ENCODE results near the gene STYXL1. TPM values are rescaled to one million over a fixed set of nuclear protein-coding genes. Genes with fewer than 3 reads are reported as not detected.
"Not testable (repeated sequence)": the region's sequence is repeated elsewhere in the genome, so short reads cannot be mapped to it uniquely, and the experiment has no call there.

STYXL1 gene
- total RNA-seq, 1 donor from 2014 or later = 18.4 TPM

DNA sequence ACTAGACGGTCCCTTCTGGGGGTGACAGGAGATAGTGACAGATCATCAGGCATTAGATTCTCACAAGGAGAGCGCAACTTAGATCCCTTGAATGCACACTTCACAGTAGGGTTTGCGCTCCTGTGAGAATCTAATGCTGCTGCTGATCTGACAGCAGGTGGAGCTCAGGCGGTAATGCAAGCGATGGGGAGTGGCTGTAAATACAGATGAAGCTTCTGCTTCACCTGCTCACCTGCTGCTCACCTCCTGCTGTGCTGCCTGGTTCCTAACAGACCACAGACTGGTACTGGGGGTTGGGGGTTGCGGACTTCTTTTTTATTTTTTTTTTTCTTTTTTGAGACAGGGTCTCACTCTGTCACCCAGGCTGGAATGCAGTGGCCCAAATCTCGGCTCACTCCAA is 18.1 kb downstream of the STYXL1 start:
- DNase-seq = not testable (repeated sequence)

DNA sequence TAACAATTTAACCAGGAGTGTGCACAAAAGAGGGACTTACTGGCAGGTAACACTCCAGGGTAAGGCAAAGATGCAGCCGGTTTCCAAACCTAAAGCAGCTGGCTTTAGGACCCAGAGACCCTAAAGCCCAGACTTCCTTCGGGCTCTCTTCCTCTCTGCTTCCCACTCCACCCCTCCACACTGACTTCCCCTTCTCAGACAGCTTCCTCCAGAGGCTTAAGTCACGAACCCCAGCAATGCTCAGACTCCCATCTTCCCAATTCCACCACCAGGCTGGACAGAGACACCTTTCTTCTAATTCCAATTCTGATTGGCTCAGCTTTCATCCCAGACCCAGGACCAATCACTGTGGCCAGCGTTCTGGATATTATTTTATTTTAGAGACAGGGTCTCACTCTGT is 24.8 kb downstream of the STYXL1 start:
- no peak for DNase-seq

DNA sequence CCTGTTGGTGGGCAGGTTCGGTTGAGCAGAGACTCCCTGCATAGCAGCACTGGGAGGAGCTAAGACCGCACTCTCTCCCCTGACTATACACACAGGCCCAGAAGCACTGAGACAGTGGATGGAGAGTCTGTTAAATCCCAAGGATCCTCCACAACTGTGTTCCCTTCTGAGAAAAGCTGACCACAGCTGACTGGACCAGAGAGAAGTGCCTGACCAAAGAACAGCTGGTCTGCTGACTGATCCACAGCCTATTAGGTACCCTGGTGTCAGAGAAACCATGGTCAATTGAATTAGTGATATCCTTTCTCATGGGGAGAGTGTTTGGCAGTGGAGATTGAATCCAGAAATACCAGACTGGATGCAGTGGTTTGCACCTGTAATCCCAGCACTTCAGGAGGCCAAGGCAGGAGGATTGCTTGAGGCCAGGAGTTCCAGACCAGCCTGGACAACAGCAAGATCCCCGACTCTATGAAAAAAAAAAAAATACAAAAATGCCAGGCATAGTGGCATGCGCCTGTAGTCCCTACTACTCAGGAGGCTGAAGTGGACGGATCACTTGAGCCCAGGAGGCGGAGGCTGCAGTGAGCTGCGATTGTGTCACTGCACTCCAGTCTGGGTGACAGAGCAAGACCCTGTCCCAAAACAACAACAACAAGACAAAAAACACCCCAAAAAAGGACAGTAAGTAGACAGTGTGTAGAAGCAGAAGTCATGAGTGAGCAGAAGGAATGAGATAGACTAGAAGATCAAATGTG is 25.6 kb downstream of the STYXL1 start:
- no peak for DNase-seq

DNA sequence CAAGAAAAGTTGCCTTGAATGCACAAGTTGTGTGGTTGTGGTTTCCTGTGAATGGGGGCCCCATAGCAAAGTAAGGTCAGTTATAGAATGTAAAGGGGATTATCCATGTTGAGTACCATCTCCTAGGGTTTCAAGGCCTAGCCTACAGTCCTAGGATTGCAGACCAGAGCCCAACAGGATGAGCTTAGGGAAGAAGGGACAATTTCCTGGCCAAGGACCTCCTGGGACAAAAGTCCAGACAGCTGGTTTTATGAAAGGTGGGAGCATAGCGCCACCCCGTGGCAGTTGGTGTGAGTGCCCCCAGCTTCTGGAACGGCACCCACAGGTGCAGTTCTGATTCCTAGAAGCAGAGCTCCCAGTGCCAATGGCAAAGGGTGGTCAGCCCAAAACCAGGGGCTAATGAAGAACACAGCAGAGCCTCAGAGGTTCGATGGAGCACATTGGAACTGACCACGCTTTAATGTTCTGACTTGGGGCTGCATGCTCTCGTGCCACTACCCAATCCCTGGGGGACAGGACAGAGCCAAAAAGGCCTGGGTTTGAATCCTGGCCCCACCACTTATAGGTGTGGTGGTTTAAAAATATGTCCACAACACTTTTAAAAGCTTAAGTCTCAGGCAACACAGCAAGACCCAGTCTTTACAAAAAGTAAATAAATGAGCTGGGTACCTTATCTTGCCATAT is 27.6 kb downstream of the STYXL1 start:
- peak; percentile 8 for DNase-seq

DNA sequence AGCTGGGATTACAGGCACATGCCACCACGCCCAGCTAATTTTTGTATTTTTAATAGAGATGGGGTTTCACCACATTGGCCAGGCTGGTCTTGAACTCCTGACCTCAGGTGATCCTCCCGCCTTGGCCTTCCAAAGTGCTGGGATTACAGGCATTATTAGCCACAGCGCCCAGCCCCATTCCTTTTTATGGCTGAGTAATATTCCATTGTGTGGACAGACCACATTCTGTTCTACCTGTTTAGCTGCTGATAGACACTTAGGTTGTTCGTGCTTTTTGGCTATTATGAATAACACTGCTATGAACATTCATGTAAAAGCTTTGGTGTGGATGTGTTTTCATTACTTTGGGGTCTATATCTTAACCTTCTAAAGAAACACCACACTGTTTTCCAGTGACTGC is 29.3 kb downstream of the STYXL1 start:
- DNase-seq = not testable (repeated sequence)

DNA sequence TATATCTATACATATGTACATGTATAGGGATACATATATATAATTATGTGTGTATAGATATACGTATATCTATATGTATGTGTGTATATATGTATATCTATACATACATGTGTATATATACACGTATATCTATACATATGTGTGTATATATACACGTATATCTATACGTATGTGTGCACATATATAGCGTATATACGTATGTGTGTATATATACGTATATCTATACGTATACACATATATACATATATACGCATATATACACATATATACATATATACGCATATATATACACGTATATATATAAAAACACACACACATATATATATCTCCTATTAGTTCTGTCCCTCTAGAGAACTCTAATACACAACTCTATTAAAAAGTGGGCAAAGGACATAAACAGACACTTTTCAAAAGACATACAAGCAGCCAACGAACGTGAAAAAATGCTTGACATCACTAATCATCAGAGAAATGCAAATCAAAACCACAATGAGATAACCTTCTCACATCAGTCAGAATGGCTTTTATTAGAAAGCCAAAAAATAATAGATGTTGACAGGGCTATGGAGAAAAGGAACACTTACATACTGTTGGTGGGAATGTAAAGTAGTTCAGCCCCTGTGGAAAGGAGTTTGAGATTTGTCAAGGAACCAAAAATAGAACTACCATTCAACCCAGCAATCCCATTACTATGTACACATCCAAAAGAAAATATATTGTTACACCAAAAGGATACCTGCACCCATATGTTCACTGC is 31.4 kb downstream of the STYXL1 start:
- DNase-seq = no peak

DNA sequence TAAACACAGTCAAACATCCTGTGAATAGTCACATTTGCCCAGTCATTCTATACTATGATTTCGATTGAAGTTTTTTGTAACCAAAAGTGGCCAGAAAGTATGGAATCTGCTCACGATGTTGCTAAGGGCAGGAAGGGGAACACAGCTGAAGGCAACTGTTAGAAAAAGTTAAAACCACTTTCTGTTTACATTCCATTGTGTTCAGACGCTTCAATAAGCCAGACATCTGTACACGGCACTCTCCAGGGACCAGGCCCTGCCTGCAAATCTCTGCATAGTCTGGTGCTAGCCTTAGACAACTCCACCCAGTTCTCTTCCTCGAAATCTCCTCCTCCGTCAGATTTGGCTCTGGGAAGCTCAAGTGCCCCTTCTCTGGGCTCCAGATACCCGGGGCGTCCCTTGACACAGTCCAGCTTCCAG is 36.3 kb downstream of the STYXL1 start:
- no peak for DNase-seq

DNA sequence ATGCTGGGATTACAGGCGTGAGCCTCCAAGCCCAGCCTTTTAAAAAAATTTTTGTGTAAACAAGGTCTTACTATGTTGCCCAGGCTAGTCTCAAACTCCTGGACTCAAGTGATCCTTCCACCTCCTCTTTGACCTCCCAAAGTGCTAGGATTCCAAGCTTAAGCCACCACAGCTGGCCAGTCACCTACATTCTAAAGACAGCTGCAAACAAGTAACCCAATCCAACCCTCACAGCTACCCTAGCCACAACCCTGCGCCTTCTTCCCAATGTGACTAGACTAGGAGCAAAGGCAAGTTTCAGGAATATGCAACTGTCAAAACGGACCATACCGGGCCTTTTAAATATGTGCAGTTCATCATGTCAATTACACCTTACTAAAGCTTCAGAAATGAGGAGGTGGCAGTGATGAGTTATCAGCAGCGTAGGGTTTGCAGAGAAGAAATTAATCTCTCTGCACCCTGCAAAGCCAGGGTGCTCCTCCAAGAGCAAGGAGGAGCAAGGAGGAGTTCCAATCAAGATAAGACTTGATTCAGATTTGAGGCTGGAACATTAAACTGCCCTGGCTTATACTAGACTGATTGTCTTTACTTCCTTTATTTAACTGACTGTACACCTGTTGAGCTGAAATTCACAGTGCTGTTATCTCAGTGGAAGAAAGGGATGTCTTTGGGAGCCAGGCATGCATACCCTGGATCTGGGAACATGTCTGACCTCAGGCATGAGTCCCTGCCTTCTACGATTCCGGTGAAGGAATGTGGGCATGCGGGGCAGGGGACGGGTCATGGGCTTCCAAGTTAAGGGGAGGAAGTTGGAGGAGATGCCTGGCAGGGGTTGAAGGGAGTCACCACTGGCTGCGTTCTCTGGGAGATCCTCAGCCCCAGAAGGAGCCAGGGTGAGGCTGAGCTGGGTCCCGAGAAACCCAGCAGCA is 37.9 kb downstream of the STYXL1 start:
- DNase-seq = no peak

DNA sequence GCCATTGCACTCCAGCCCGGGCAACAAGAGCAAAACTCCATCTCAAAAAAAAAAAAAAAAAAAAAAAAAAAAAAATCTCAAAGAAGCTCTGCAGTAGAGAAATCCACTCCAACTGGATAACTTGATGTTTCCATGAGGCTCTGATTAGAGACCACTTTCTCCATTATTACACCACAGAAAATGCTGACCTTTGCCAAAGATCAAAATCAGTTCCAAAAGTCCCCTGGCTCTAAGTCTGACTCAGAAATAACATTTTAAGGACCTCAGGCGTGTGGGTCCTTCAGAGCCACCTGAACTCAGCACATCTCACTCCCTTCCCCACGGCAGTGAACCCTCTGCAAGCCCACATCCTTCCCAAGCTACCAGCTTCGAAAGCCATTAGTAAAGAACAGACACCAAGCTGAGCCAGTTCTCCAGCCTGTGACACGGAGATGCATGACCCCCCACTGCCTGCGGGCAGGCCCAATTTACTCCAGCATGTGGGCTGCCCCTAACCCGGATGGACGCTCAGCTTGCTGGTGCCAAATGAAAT is 39.6 kb downstream of the STYXL1 start:
- DNase-seq = no peak

DNA sequence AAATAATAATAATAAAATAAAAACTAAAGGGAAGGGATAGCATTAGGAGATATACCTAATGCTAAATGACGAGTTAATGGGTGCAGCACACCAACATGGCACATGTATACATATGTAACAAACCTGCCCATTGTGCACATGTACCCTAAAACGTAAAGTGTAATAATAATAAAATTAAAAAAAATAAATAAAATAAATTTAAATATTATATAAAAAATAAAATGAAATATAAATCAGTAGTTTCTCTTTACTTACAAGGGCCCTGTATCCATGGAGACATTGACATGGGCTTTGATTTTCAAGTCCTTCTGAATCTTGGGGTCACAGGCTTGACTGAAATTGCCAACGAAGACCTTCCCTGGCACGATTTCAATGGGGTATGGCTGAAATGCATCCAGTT is 42.8 kb downstream of the STYXL1 start:
- DNase-seq = not testable (repeated sequence)

DNA sequence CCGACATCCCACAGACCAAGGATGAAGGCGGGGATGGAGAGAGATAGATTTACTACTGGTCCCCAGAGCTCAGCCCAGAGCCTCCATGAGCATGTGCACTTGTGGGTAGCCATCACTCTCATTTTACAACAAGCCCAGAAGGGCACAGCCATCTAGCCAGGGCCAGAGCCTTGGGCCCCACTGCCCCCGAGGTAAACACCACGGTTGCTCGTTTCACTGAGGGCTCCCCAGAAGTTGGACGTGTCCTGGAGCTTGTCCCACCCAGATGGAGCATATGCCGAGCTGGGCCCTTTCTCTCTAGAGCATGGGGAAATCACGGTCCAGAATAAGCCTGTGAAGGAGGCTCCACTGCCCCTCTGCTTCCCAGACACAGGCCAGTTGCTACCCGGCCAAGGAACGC is 44.4 kb downstream of the STYXL1 start:
- no peak for DNase-seq

DNA sequence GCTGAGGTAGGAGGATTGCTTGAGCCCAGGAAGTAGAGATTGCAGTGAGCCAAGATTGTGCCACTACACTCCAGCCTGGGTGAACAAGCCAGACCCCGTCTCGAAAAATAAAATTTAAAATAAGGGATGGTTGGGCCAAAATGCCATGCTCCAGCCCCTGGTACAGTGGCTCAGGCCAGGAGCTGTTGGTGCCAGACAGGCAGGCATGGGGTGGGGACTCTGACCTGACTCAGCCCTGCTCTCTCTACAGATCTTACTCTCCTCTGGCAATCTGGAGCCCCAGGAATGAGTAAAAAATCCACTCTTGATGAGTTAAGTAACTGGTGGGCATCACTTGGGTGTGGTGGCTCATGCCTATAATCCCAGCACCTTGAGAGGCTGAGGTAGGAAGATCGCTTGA is 45.0 kb downstream of the STYXL1 start:
- DNase-seq = no peak

DNA sequence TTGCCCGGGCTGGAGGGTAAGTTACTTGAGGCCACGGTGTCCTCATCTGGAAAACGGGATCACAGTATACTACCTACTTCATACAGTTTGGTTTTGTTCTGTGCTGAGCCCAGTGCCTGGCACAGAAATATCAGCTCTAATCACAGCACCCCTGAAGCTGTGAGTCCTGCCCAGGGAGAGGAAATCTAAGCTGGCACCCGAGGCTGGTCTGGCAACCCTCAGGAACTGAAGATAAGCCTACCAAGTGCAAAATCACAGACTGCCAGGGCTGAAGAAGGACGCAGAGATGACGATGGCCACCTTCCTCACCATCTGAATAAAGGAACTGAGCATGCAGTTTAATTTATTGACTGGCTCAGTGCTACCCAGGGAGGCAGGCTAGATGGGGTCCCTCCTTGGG is 45.7 kb downstream of the STYXL1 start:
- no peak for DNase-seq

DNA sequence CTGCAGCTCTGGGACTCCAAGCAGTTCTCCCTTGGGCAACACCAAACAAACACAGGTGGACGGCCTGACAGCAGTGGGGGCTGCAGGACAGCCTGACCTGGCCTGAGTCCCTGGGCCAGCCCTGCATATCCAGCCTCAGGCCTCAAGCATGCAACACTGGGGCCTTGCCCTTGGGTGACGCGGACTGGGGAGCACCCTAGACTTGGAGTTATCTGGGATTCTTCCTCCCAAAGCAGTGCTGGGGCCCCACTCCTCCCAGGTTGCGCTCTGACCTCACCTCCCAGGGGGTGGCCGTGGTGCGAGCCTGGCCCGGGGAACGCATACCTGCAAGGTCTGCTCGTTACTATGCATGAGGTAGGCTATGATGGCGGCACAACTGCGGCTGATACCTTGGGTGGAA is 47.2 kb downstream of the STYXL1 start:
- DNase-seq = no peak

DNA sequence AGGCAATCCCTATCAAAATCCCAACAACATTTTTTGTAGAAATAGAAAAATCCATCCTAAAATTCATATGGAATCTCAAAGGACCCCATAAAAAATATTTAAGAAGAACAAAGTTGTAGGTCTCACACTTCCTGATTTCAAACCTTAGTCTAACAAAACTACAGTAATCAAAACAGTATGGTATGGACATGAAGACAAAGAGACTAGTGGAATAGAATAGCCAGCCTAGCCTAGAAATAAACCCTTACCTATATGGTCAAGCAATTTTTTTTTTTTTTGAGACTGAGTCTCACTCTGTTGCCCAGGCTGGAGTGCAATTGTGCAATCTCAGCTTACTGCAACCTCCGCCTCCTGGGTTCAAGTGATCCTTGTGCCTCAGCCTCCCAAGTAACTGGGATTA is 49.8 kb downstream of the STYXL1 start:
- no peak for DNase-seq

DNA sequence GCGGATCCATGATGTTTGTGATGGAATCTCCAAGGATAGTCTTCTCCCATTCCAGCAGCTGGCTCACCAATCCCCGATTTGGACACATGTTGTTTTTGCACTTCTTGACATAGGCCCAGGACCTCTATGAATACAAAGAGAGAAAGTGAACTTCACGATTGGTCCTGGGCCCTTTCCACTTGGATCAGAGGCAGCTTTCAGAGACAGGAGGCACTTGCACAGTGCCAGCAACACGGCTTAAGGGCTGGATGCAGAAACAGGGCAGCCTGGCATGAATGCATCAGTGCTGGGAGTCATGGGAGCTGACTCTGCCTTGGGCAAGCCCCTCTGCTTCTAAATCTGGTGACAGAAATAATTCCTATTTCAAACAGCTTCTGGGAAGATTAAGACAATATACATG is 51.3 kb downstream of the STYXL1 start:
- DNase-seq = no peak

DNA sequence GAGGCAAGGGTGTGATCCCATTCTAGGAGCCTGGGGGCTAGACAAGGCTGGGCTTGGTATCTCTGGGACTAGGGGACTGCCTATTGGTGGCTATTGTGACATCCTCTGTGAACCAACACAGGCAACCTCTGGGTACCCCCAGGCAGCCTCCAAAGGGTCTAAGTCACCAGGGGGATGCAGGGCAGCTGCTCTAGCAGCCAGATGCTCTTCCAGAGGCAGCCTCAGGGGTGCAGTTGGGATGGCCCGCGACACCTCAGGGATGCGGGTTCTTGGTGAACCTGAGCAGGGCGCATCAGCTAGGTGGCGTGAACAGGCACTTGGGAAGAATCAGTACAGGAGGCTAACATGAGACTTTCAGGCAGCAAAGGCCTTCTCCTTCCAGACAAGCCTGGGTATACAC is 51.8 kb downstream of the STYXL1 start:
- DNase-seq = no peak

DNA sequence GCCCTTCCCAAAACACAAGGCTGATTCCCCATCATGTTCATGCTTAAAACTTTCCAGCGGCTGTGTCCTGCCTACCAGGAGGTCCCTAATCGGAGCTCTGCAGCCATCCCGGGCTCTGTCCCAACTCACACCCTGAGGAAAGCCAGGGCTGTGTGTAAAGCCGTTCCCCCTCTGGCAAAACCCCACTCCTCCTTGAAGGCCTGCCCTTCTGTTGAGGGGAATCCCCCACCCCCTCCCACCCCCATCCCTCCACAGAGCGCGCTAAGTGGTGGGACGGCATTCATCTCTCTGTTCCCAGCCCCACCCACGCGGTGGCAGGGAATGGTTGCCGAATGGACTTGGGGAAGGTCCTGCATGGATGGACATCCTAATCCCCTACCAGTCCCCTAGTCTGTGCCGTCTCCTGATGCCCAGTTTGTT is 52.7 kb downstream of the STYXL1 start:
- DNase-seq = no peak

DNA sequence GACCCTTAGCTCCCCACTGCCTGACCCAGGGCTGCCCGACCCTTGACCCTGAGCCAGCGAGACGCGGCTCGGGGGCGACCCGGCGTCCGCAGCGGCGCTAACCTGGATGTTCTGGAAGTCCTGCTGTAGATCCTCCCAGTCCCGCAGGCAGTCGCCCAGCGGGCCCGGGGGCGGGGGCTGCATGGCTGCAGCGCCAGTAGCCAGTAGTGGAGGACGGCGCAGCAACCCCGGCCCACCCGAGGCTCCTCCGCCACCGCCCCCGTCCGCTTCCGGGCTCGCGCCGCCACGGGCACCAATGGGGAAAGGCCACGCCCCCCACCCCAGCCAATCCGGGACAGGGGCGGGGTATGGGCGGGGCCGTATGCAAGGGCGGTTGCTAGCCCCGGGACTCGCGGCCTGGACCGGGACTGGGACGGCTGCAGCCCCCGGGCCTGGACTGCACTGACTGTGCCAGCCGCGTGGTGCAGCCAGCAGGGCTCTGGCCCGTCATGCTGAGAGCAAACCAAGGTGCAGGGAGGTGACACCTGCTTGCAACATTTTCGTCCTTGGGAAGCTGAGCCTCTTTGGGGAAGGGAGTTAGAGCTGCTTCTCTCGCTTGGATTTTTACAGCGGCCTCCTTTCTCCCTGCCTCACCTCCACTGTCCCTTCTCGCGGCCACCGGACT is 53.3 kb downstream of the STYXL1 start, which contains the start of gene TMEM120A:
Gene TMEM120A (minus strand): TSS at position 208 of the 664 bp plus-strand sequence. CDS start 25 bp downstream, at position 183.
- DNase-seq = peak; percentile 90

DNA sequence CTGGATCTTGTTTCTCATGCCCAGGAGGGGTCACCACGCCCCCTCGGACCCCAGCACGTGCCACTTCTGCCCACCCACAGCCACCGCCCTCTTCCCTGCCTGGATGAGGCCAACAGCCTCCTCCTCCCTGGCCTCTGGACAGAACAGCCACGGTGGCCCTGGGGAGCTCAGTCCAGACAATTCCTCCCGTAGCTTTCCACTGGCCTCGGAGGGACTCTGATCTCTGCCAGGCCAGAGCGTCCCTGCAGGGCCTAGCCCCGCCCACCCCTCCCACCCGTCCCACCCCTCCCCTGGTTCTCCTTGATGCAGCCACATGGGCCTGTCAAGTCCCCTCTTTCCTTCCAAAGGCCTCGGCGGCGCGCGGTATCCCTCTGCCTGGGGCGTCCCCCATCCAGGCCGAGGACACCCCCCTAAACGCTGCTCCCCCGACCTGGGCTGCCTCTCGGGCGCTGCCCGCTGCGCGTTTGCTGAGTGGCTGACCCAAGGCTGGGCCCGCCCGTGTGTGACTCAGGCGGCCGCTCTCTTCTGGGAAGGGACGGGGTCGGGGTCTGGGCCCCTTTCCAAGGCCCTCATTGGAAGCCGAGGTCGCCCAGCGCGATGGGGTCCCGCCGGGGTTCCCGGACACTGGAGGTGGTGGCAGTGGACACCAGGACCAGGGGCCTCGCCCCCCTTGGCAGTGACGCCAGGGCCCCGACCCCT is 54.0 kb downstream of the STYXL1 start:
- DNase-seq = no peak
